Forelimb muscle (tissue), 1 donor: ENCODE results near the gene RIOK1. TPM values are rescaled to one million over a fixed set of nuclear protein-coding genes. Genes with fewer than 3 reads are reported as not detected.
A peak's percentile ranks its signal among the peaks of the same experiment; 100 is the strongest.
"Not testable (repeated sequence)": the region's sequence is repeated elsewhere in the genome, so short reads cannot be mapped to it uniquely, and the experiment has no call there.

Experiments used
- DNase-seq: peaks from one replicate; pipeline ENCODE4 v3.0.0-alpha.2; 2013; ENCODE audit warnings: low read depth
- polyA plus RNA-seq: library from polyadenylated mRNA; unstranded; fragments of 120-200 nt; gene quantifications from one replicate; pipeline ENCODE4 v1.2.1, GENCODE V29; 2013; ENCODE audit not compliant: insufficient read length

RIOK1 gene
- polyA plus RNA-seq, result 23.0 TPM

- peak; percentile 77 for DNase-seq
Measured at GRCh38 chr6:7389451-7390225, at the start of gene RIOK1, which contains the start of gene CAGE1. Gene RIOK1, plus strand, starts transcription at chr6:7389808. Its CDS starts 195 bp downstream, at chr6:7390003. Gene CAGE1, minus strand, starts transcription at chr6:7389742. Its CDS starts 2,569 bp downstream, at chr6:7387173.

- no peak for DNase-seq
Measured at GRCh38 chr6:7341271-7341670, 48.3 kb upstream of the RIOK1 start.

- no peak for DNase-seq
Measured at GRCh38 chr6:7341989-7342742, 47.4 kb upstream of the RIOK1 start.

GRCh38 chr6:7343546-7344475 lies 45.8 kb upstream of the RIOK1 start:
- DNase-seq, result no peak

- not testable (repeated sequence) for DNase-seq
Measured at GRCh38 chr6:7344773-7345450, 44.7 kb upstream of the RIOK1 start.

- DNase-seq, result not testable (repeated sequence)
Measured at GRCh38 chr6:7347551-7347997, 42.0 kb upstream of the RIOK1 start.

GRCh38 chr6:7350591-7350990 lies 39.0 kb upstream of the RIOK1 start:
- not testable (repeated sequence) for DNase-seq

- DNase-seq, result not testable (repeated sequence)
Measured at GRCh38 chr6:7351916-7352315, 37.7 kb upstream of the RIOK1 start.

- DNase-seq, result no peak
Measured at GRCh38 chr6:7367408-7367807, 22.2 kb upstream of the RIOK1 start.

GRCh38 chr6:7373739-7374138 lies 15.9 kb upstream of the RIOK1 start:
- DNase-seq, result no peak

- DNase-seq, result no peak
Measured at GRCh38 chr6:7377961-7378360, 11.6 kb upstream of the RIOK1 start.

- no peak for DNase-seq
Measured at GRCh38 chr6:7378740-7379139, 10.9 kb upstream of the RIOK1 start.

GRCh38 chr6:7381092-7381491 lies 8.5 kb upstream of the RIOK1 start:
- no peak for DNase-seq

GRCh38 chr6:7389162-7389450 lies 502 bp upstream of the RIOK1 start:
- no peak for DNase-seq

- peak; percentile 13 for DNase-seq
Measured at GRCh38 chr6:7390226-7390878, 744 bp downstream of the RIOK1 start.

- DNase-seq, result no peak
Measured at GRCh38 chr6:7391151-7391550, 1.5 kb downstream of the RIOK1 start.

GRCh38 chr6:7392402-7392801 lies 2.8 kb downstream of the RIOK1 start:
- DNase-seq, result no peak

- DNase-seq, result no peak
Measured at GRCh38 chr6:7401075-7401474, 11.5 kb downstream of the RIOK1 start.

GRCh38 chr6:7402716-7403115 lies 13.1 kb downstream of the RIOK1 start:
- DNase-seq, result peak; percentile 13

- DNase-seq, result no peak
Measured at GRCh38 chr6:7404546-7404945, 14.9 kb downstream of the RIOK1 start.

GRCh38 chr6:7406743-7407142 lies 17.1 kb downstream of the RIOK1 start:
- no peak for DNase-seq
